HT-29 (cell line): Measurements from ENCODE around the gene KRT3. TPM values are rescaled to one million over a fixed set of nuclear protein-coding genes. Genes with fewer than 3 reads are reported as not detected.

Experiments
- DNase-seq: peaks from one replicate; pipeline ENCODE4 v3.0.0-alpha.2; 2015; ENCODE audit warnings: low spot score
- total RNA-seq: library from RNA; depleted of rRNA; stranded (reverse); fragments of >200 nt; shearing (Covaris generic); gene quantifications from 2 replicates; pipeline ENCODE4 v1.2.3, GENCODE V29; 2014

KRT3 gene
- total RNA-seq, 1 experiment from 2014 or later, result not detected

GRCh38 chr12:52783563-52784316 lies 12.2 kb downstream of the KRT3 start:
- no peak for DNase-seq

- no peak for DNase-seq
Measured at GRCh38 chr12:52782502-52782901, 13.4 kb downstream of the KRT3 start.

GRCh38 chr12:52781399-52782082 lies 14.4 kb downstream of the KRT3 start:
- DNase-seq, result no peak

GRCh38 chr12:52779914-52780313 lies 16.0 kb downstream of the KRT3 start:
- no peak for DNase-seq

- no peak for DNase-seq
Measured at GRCh38 chr12:52778833-52779232, 17.1 kb downstream of the KRT3 start.

- DNase-seq, result no peak
Measured at GRCh38 chr12:52777566-52777965, 18.4 kb downstream of the KRT3 start.

- no peak for DNase-seq
Measured at GRCh38 chr12:52776913-52777395, 19.0 kb downstream of the KRT3 start, which contains the start of gene KRT76. KRT76 (minus strand) TSS chr12:52777345; CDS start chr12:52777291, 54 bp downstream.

GRCh38 chr12:52776435-52776834 lies 19.5 kb downstream of the KRT3 start:
- no peak for DNase-seq

- no peak for DNase-seq
Measured at GRCh38 chr12:52774629-52775250, 21.2 kb downstream of the KRT3 start.

GRCh38 chr12:52772772-52773171 lies 23.1 kb downstream of the KRT3 start:
- no peak for DNase-seq

- DNase-seq, result no peak
Measured at GRCh38 chr12:52772188-52772587, 23.7 kb downstream of the KRT3 start.

- DNase-seq, result no peak
Measured at GRCh38 chr12:52771505-52771904, 24.4 kb downstream of the KRT3 start.

- DNase-seq, result no peak
Measured at GRCh38 chr12:52771088-52771487, 24.8 kb downstream of the KRT3 start.

GRCh38 chr12:52769946-52770345 lies 26.0 kb downstream of the KRT3 start:
- no peak for DNase-seq

GRCh38 chr12:52769354-52769753 lies 26.6 kb downstream of the KRT3 start:
- DNase-seq, result no peak

- no peak for DNase-seq
Measured at GRCh38 chr12:52768479-52769200, 27.3 kb downstream of the KRT3 start.

GRCh38 chr12:52767427-52767826 lies 28.5 kb downstream of the KRT3 start:
- no peak for DNase-seq

GRCh38 chr12:52767020-52767379 lies 28.9 kb downstream of the KRT3 start:
- DNase-seq, result no peak

- DNase-seq, result no peak
Measured at GRCh38 chr12:52766351-52767019, 29.4 kb downstream of the KRT3 start.

GRCh38 chr12:52765702-52766101 lies 30.2 kb downstream of the KRT3 start:
- no peak for DNase-seq

GRCh38 chr12:52763991-52764390 lies 31.9 kb downstream of the KRT3 start:
- DNase-seq, result no peak
